Right renal pelvis (tissue), 4 donors: ENCODE results near the gene KIAA1549. TPM values are rescaled to one million over a fixed set of nuclear protein-coding genes. Genes with fewer than 3 reads are reported as not detected.

ENCODE experiments used
- DNase-seq, 4 donors: peaks; one replicate each; pipeline ENCODE4 v3.0.0-alpha.2; 2013; ENCODE audit warnings: low read depth in 4 of 4, low spot score in 3 of 4, missing footprints in 1 of 4
- polyA plus RNA-seq, 4 donors: library from polyadenylated mRNA; unstranded; fragments of 120-200 nt; gene quantifications; one replicate each; pipeline ENCODE4 v1.2.1, GENCODE V29; 2013; ENCODE audit not compliant: insufficient read length in 4 of 4

Gene KIAA1549
- polyA plus RNA-seq, 4 donors = 12.2 to 14.0 (median 13.5) TPM

DNA sequence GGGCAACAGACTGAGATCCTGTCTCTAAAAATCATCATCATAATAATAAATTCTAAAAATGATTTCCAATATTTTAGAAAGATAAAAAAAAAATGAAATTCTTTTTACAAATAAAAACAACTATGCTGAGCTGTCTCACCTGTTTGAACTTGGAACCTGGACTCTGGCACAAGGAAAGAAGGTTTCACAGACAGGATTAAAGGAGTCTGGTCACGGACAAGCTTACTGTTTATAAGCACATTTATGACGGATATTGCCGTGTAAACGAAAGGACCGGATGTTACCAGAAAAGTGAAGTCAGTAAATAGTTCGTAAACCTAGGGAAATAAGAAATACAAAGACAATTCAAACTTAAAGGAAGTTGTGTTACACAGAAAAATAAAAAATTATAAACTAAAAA, 70.2 kb downstream of the KIAA1549 start:
- no peak for DNase-seq

DNA sequence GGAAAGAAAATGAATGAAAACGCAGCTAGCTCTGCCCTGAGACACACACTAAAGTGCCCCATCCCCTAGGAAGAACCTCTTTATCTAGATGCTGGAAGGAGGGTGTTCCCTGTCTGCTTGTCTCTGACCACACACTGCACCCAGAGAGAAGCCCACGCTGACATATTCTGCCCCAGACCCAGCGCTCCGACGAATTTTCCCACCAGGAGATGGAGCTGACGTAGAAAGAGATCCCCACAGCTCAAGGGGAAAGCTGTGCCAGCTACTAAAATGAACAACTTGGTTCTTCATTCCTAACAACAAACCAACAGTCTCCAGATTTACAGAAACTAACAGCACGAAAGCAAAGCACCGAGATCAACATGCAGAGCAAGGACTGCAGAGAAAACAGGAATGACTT, 73.3 kb downstream of the KIAA1549 start:
- no peak for DNase-seq

DNA sequence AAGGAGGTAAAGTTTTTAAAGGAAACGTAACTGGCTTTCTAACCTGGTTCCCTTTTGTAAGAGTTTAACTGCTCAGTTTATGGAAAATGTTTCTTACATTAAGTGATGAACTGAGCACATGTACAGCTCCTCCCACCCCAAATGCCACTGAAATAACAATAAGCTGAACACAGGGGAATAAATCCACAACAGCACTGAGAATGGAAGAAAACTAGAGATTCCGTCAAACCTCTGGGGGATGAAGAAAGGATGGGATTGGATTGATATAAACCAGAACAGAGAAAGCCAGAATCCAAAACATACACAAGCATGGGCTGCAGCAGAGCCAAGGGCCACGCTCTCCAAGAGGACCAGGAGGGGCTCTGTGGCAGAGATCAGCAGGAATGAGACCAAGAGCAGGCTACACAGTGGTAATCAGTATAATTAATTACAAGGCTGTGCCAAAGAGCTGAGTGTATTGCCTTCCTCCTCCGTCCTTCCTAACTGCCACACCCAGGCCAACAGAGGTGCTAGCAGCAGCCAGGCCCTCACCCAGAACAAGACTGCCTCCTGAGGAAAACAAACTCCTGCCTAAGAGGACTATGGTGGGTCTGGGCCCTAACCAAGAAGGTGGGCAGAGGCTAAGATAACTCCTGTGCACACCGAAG, 73.9 kb downstream of the KIAA1549 start:
- no peak for DNase-seq

DNA sequence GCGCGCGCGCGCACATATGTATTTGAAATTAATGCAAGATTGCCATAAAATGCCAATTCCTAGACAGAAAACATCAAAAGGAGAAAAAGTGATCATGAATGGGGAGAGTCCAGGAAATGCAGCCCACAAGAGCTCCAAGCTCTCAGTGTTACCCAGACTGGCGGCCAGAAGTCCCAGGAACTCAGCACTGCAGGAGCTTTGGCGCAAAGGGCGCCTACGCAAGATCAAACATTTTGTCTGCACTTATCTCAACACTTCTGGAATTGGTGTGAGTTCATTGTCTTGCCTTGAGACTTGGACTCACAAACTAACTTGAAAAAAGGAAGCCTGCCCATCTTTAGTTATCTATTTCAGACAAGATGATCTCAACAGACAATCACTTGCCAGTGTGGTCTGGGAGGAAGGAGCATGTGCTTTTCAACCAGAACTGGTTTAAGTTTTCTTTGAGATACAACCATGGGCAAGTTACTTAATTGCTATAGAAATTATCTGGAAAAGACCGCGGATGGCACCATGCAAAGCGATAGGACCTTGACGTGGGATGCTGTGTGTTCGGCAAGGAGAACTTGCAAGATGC, 77.2 kb downstream of the KIAA1549 start:
- DNase-seq = no peak

DNA sequence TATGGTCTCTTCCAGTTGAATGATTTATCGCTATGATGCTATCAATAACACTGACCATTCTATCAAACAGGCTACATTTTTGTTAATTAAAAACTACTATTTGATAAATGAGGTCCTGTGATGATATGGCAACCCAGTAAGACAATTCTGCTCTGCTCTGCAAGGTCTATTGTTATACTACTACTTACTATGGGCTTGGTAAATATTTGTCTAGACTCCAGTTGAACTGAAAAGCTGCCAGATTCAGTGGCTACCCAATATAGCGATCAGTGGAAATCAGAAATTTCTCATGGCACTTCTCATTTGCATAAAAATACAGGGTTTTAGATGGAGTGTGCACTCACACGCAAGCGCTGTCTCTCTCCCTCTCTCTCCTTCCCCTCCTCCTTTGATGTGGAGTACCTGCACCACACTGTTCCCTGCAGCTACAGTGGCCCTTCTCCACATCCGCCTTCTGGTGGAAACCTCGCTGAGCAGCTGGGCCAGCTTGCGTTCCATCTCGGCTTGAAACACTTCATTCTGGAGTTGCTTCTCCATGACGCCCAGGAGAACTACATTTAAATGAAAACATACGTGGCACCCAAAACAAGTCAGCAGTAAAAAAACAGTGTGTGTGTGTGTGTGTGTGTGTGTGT, 77.9 kb downstream of the KIAA1549 start:
- no peak for DNase-seq

DNA sequence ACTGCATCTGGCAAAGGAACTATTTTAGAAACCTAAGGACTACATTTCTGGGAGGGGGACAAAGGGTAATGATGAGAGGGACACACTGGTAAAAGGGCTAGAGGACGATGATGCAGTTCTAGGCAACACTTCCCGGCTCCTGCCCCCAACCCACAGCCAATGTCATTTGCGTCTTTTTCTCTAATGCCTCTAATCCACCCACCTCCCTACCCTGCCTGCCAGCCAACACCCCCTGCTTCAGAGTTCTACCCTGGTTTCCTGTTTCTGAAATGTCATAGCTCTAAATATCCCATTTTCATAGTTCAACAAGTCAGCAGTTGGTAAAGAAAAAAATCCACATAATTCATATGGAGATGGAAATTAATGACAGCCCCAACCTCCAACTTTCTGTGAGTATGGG, 79.0 kb downstream of the KIAA1549 start:
- no peak for DNase-seq

DNA sequence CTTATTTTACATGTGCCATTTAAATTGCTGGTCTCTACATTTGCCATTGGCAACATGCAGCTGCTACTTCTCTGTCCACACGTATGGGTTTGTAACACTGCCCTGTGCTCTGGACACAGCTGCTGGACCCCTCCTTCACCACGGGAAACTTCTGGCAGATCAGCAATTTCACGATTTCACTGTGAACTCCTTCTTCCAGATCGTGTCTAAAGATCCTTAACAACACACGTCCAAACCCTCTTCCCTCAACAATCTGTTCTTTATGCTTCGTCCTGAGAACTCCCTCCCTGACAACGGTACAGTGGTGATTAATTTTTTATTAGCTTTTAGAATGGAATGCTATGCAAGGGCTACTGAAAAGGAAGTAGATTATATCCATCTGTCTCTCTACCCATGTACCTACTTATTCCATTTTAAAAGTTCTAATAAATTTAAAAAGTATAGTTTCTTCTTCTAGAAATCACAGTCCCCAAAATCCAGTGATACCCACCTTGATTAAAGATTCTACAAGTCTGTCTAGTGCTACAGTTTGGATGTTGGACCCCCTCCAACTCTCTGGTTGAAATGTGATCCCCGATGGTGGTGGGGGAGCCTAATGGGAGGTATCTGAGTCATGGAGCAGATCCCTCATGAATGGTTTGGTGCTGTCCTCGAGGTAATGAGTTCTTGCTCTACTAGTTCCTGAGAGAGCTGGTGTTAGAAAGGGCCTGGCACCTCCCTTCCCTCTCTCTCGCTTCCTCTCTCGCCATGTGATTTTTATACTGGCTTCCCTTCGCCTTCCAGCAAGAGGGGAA, 81.0 kb downstream of the KIAA1549 start:
- no peak for DNase-seq

DNA sequence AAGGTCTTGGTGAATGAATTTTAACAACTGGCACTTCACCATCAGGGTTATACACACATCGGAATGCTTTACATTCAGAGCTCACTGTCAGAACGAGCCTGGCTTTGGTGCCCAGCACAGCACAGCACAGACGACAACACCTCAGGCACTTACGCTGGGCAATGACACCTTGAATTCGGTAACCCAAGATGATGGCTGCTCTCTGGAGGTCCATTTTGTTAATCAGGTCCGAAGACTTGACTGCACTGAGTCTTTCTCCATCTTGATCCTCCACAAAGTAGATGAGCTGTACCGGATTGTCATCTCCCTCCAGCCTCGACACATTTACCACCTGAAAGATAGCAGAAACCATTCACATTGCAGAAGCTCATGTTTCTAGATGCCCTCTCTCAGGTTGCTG, 82.4 kb downstream of the KIAA1549 start:
- no peak for DNase-seq

DNA sequence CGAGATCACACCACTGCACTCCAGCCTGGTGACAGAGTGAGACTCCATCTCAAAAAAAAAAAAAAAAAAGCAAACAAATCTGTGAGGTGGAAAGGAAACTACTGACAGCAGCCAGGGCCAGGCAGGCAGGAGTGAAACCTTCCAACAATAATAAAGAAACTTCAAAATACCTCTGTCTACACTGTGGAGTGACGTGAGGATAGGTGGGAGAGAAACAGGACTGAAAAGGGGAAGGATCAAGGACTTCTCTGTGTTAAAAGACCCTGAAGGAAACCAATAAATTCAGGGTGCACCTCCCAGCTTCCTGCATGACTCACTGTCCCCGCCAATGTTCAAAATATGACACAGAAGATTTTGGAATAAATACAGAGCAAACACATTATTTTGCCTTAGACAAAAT, 82.9 kb downstream of the KIAA1549 start:
- no peak for DNase-seq

DNA sequence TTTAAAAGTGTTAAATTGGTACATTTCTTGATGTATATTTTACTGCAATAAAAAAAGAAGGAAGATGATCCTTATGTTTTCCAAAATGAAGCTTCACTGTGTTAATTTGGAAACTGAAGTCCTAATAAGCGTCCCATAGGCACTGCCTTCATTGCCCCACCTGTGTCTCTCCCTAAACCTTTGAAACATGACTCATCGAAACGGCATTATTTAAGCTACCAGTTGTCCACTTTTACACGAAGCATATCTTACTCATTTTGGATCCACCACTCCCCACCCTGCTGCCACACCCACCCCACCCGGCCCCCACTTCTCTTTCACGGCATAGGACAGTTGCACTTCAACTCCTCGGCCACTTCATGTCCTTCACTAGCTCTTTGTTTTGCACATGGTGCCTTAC, 85.5 kb downstream of the KIAA1549 start:
- no peak for DNase-seq

DNA sequence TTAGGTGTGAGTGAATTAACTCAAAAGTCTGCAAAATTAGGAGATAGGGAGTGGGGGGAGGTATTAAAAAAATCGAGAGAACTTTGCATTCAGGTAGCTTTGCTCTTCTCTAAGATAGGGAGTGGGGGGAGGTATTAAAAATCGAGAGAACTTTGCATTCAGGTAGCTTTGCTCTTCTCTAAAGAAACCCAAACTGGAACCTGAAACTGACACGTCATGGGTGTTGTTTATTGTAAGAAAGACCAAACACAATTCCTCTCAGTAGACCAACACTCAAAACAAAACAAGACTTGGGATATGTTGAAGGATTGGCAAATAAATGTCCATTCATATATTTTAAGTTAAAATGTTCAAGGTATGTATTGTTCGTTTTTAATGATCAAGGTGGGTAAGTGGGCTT, 87.9 kb downstream of the KIAA1549 start:
- no peak for DNase-seq

DNA sequence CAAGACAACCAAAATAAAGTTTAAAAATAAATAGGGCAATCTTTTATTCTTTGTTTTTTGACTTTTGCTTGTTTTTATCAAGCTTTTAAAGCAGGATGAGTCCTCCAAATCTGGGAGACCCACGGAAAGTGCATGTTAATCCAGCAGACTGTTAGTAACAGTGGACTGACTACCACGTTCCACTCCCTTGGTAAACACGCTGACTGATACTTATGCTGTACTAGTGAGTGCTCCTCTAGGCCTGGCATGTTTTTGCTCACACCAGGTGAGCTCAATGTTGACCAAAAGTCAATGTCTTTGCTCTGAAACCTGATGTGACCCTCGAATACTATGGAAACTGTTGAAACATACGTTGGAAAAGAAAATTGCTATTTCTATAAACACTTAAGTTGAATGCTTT, 88.4 kb downstream of the KIAA1549 start:
- no peak for DNase-seq

DNA sequence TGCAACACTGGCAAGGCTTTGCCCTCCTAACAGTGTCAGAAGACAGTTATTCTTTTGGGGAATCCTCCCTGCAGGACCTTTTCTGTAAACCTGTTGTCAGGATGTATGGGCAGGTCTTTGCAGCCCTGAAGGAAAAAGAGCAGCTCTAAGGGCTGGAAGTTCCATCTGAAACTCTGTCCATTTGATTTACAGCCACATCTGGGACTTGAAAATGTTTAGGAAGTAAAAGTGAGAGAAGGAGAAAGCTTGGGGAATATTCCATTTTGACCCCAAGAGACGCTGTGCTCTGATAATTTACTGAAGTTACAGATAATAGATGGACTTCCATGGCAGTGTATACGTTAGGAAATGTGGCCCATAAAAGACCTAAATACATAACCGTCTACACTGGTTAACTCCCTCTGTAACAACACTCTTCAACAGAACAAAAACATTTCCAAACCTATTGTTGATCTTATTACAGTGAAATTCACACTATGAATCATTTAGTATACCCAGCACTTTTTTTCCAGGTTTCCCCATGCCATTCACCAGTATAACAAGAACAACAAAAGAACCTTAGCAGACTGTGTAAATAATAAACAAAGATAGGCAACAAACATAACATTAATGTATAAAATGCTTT, 89.1 kb downstream of the KIAA1549 start:
- no peak for DNase-seq

DNA sequence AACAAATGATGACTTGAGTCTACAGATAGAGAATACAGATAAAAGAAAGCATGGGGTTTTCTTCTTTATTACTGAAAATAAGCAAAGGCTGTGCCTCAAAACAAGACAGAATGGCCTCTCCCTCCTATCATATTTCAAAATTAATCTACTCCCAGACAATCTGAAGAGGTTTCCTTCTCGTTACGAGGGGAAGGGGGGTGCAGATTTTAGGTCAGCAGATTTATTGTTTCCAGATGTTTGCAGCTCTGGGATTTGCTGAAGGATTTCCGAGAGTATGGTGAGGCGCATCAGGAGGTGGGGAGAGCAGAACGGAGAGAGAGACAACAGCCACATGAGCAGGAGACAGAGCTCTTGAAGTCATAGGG, 89.8 kb downstream of the KIAA1549 start:
- DNase-seq = peak in 3 of 4 donors; percentile 39 to 59 (median 43)

DNA sequence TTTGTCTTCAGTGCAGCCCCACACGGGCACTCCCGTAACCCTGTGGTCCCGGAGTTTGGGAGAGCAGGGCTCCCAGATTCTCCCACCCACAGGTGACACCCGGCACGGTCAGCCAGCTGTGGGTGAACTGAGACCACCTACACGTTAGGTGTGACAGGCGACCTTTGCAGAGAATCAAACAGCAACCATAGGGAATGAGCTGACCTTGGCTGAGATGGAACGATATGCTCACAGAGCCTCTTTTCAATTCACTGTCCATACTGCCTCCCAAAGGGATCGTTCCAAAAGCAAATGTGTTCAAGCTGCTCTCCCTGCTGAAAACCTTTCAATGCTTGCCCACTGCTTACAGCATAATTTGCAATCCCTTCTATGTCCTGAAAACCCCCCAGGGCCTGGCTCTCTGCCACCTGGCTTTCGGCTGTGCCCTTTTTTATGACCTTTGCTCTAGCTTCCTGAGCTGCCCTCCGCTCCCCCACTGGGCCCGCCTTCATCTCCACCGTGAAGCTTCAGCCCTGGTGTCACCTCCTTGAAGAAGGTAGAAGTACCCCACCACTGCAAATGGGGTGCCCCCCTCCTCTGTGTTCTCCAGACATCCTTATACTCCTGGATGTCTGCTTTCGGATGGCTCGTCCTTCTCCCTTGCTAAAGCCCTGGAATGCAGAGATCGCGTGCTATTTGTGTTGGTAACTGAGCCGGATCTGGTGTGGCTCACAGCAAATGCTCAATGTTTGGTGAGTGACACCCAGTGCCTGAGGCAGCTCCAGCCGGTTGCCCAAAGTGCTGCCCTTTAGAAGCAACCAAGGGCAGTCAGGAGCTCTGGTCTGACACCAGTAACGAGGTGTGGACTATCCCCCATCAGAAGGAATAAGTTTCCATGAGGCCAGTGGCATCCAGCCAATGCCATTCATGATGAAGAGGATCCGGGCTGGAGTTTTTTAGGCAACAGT, 90.4 kb downstream of the KIAA1549 start:
- no peak for DNase-seq

DNA sequence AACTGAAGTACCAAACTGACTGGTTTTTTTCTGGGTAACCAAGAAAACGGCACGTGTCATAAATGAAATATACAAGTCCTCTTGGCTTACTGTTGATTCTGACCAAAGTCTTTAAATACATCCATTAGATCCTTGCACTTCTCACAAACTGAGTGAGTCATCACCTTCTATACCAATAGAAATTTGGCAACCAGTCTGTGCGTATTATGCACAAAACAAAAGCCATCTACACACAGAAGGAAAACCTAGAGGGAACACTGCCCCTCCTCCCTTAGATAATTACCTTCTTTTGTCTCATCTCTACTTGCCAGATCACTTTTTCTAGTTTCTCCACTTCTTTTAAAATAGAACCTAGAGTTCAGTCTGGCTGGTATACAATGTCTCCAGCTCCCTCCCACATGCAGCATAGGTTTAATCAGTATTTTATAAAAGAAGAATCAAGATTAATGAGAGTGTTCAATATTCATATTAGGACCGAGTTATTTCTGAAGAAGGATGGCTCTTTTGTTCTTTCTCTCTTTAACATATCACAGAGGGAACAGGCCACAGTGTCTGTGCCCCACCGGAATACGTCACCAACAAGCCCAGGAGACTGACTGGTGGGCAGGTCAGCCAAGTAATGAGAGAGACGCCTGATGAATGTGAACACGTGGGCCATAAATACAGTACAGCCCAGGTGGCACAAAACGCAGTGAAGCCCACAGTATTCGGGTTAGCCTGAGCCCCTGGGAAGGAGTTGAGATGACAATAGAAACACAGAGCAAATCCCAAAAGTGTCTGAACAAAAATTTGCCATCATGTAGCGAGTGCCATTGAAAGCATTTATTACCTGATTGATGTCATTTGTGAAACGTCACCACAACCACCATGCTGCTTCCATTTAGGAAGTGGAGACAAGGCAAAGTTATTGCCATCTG, 91.3 kb downstream of the KIAA1549 start:
- no peak for DNase-seq

DNA sequence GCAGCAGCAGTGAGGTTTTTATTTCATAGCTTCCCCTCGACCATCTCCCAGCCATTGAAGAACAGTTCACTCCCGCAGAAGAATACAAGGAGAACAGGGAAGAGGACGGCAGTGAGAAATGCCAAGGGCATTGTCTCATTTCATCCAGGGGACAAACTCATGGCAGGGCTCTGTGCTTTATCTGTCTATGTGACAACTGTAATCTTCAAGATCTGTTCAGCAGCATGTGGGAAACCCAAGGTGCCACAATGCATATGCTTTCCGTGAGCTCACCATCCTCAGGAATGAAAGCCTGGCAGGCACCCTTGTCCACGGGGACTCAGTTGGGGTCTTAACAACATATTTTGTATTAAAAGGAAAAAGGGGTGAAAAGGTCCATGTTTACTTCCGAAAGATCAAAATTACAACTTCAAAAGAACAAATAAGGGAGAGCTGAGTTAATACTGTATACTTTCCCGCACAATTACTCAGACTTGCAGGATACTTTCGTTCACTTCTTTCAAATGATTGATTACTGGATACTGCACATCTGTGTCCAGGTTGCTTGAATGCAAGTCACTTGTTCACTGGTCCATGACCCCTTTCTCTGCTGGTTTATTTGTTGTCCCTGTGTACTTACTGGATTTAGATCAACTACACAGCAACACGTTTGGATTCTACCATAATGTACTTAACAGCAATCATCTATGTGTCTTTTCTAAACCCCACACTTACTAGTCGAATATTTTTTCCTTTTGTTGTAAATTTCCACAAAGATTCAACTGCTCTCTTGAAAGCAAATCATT, 93.1 kb downstream of the KIAA1549 start:
- DNase-seq = no peak

DNA sequence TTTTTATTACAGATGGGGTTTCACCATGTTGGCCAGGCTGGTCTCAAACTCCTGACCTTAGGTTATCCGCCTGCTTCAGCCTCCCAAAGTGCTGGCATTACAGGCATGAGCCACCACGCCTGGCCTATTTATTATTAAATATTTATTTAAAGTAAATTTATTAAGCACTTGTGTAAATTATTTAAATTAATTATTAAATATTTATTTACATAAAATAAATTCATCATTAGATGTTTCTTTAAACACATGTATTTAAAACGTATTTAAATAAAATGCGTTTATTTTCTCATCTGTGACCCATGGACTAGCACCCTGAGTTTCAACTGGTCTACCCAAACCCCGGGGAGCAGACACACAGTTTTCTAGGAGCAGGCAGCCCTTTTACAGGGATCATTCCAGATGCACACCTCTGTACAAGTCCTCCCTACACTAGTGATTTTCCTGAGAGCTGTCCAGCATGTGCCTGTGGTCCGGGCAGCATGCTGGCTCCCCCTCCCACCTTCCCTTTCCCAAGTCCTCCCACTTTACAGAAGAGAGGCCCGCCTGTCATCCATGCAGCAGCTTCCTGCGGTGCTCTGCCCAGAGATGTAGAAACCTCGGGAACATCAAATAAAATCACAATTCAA, 94.0 kb downstream of the KIAA1549 start:
- no peak for DNase-seq
